Kidney epithelial cell (primary cell): ENCODE results near the gene PAPPA. TPM values are rescaled to one million over a fixed set of nuclear protein-coding genes. Genes with fewer than 3 reads are reported as not detected.

Experiments
- DNase-seq: peaks from one replicate; pipeline ENCODE4 v3.0.0-alpha.2; 2010; ENCODE audit warnings: low read depth
- H3K27me3 ChIP-seq: 2 replicates; pipeline ENCODE4 v1.6.0; 2011; ENCODE audit warnings: low read length; ENCODE audit not compliant: control insufficient read depth, insufficient read depth
- H3K36me3 ChIP-seq: 2 replicates; pipeline ENCODE4 v1.5.1; 2011; ENCODE audit warnings: low read length; ENCODE audit not compliant: control insufficient read depth, insufficient read depth
- H3K4me3 ChIP-seq: 2 replicates; pipeline ENCODE4 v1.5.1; 2011; ENCODE audit warnings: low read depth, mild to moderate bottlenecking, control low read depth, low read length
- CTCF ChIP-seq: IDR thresholded peaks from 2 replicates; pipeline ENCODE4 v1.5.1; 2011; ENCODE audit warnings: mild to moderate bottlenecking, moderate library complexity, low read length, control low read depth, inconsistent platforms; ENCODE audit not compliant: insufficient read depth, poor library complexity, severe bottlenecking
- total RNA-seq: library from RNA; depleted of rRNA; stranded (reverse); fragments of >200 nt; gene quantifications from 2 replicates; pipeline ENCODE4 v1.2.3, GENCODE V29; 2015

PAPPA gene
- total RNA-seq, 1 donor from 2014 or later: 15.4 TPM

- DNase-seq: peak; percentile 77
- no peaks in the 10 kb centered on the region for H3K27me3 ChIP-seq
- H3K4me3 ChIP-seq: no peak overlapping the region
- no peak for TF ChIP-seq CTCF
- no peaks in the 10 kb centered on the region for H3K36me3 ChIP-seq
These were observed 297.0 kb downstream of the PAPPA start for GRCh38 chr9:116450378-116451139.

DNA sequence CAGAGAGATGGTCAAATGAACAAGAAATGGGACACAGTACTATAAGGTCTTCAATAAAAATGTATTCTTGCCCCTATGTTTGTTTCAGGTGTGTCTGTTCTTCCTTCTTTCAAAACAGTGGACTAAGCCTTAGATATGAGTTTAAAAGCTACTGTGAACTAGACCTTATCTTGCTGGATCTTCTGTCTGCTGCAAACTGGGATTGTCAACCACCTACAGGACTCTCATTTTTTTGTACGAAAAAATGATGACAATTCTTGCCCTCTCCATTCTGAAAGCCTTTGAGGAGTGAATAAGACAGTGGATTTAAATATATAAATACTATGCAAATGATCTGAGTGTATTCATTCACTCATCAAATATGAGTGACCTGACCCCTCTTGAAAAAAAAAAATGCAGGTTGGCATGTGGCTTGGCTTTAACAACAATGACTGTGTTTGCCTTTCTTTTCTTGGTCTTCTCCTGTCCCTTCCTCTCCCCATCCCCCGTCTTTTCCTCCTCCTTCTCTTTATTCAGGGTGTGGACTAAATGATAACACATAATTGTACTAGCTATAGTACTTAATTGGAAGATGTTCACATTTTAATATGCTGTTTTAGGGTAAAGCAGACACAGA is 298.0 kb downstream of the PAPPA start:
- TF ChIP-seq CTCF: no peak
- no peaks in the 10 kb centered on the region for H3K27me3 ChIP-seq
- DNase-seq: no peak
- H3K36me3 ChIP-seq: no peaks in the 10 kb centered on the region
- no peak overlapping the region for H3K4me3 ChIP-seq
